HUES6 (cell line): ENCODE results near the gene FNIP1.
"Not testable (repeated sequence)": the region's sequence is repeated elsewhere in the genome, so short reads cannot be mapped to it uniquely, and the experiment has no call there.

ENCODE experiments used
- H3K27ac ChIP-seq: 2 replicates; pipeline ENCODE4 v1.7.0; 2013; ENCODE audit warnings: low read depth, mild to moderate bottlenecking, low read length, inconsistent platforms
- H3K27me3 ChIP-seq: 2 replicates; pipeline ENCODE4 v1.6.1; 2013; ENCODE audit warnings: low read length; ENCODE audit not compliant: control insufficient read depth, insufficient read depth
- H3K36me3 ChIP-seq: 2 replicates; pipeline ENCODE4 v1.6.1; 2013; ENCODE audit warnings: low read length; ENCODE audit not compliant: control insufficient read depth, insufficient read depth
- H3K4me1 ChIP-seq: 2 replicates; pipeline ENCODE4 v1.6.1; 2013; ENCODE audit warnings: low read length; ENCODE audit not compliant: control insufficient read depth, insufficient read depth
- H3K4me3 ChIP-seq: 2 replicates; pipeline ENCODE4 v1.5.1; 2013; ENCODE audit warnings: low read depth, low read length
- H3K9ac ChIP-seq: one replicate; pipeline ENCODE4 v1.6.1; 2013; ENCODE audit warnings: mild to moderate bottlenecking, low read length
- H3K9me3 ChIP-seq: 2 replicates; pipeline ENCODE4 v1.6.1; 2013; ENCODE audit warnings: low read depth, low read length; ENCODE audit not compliant: control insufficient read depth, insufficient read depth

Gene FNIP1

DNA sequence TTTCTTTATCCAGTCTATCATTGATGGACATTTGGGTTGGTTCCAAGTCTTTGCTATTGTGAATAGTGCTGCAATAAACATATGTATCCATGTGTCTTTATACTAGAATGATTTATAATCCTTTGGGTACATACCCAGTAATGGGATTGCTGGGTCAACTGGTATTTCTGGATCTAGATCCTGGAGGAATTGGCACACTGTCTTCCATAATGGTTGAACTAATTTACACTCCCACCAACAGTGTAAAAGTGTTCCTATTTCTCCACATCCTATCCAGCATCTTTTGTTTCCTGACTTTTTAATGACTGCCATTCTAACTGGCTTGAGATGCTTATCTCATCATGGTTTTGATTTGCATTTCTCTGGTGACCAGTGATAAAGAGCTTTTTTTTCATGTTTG is 72.7 kb downstream of the FNIP1 start:
- H3K27me3 ChIP-seq, H3K27ac ChIP-seq, H3K36me3 ChIP-seq, H3K9ac ChIP-seq, H3K4me1 ChIP-seq, H3K4me3 ChIP-seq, H3K9me3 ChIP-seq: not testable (repeated sequence)

DNA sequence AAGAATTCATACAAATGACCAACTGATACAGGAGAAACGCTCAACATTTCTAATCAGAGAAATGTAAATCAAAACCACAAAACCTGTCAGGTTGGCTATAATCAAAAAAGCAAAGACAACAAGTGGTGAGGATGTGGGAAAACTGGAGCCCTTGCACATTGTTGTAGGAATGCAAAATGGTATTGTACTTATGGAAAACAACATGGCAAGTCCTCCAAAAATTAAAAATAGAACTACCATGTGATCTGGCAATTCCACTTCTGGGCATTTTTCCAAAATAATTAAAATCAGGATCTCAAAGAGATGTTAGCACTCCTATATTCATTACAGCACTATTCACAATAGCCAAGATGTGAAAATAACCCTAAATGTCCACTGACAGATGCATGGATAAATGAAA is 76.1 kb downstream of the FNIP1 start:
- Histone ChIP-seq H3K4me1 (no peaks in the 10 kb centered on the region), H3K27ac (no peak overlapping the region), H3K4me3 (no peak overlapping the region), H3K9ac (no peak overlapping the region), H3K9me3 (no peaks in the 10 kb centered on the region), H3K27me3 (no peaks in the 10 kb centered on the region), H3K36me3 (peaks cover 14% of the 10 kb centered on the region; the same call in 1 of the 2 replicates)

DNA sequence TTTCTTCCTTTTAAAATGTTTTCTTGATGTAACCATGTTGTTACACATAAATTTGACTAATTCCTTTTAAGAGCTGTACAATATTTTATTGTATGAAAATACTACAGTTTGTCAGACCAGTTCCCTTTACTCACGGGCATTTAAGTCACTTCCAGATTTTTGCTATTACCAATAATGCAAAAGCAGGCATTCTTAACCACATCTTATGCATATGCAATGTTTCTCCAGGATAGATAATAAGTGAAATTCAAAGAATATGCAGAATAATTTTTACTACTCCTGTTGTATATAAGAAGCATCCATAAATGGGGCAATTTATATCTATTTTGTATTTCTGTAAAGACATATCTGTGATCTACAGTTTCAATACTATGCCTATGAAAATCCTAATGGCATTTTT is 77.3 kb downstream of the FNIP1 start:
- Histone ChIP-seq H3K4me1 (no peaks in the 10 kb centered on the region), H3K9ac (no peak overlapping the region), H3K9me3 (no peaks in the 10 kb centered on the region), H3K36me3 (peaks cover 19% of the 10 kb centered on the region), H3K4me3 (no peak overlapping the region), H3K27ac (no peak overlapping the region), H3K27me3 (no peaks in the 10 kb centered on the region)

DNA sequence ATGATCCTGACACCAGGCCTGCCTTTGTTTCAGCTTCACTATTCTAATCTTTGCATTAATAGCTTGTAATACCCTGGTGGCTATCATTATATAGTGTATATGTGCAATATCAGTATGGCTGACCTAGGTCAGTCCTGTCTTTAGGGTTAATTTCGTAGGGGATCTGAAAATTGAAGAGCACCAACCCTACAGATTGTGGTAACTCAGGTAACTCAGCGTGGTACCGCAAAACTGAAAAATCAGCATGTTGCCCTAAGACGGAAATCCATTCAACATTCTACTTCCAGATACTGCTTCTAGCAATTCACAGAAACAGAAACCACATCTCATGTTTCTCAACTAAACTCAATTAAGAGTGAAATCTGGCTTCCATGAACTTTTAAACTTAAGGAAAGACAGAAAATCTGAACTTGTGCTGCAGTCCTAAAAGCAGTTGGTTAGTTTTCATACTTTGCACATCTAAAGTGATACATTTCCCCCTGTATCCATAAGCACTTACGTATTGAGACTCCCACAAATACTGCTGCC is 78.3 kb downstream of the FNIP1 start:
- H3K9me3 ChIP-seq, result no peaks in the 10 kb centered on the region
- H3K27ac ChIP-seq, result no peak overlapping the region
- no peak overlapping the region for H3K9ac ChIP-seq

DNA sequence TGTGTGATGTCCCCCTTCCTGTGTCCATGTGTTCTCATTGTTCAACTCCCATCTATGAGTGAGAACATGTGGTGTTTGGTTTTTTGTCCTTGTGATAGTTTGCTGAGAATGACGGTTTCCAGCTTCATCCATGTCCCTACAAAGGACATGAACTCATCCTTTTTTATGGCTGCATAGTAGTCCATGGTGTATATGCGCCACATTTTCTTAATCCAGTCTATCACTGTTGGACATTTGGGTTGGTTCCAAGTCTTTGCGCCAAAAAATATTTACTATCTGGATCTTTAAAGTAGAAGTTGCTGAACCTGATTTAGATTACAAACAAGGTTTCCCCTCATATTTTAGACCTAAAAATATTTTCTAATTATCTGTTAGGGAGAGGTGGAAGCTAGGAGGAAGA is 79.7 kb downstream of the FNIP1 start:
- not testable (repeated sequence) for H3K9ac ChIP-seq, H3K4me3 ChIP-seq, H3K27ac ChIP-seq, H3K27me3 ChIP-seq, H3K4me1 ChIP-seq, H3K9me3 ChIP-seq
- H3K36me3 ChIP-seq, result peaks cover 19% of the 10 kb centered on the region

More for the DNA sequence above, 78.3 kb downstream of the FNIP1 start:
- no peaks in the 10 kb centered on the region for H3K4me1 ChIP-seq
- no peak overlapping the region for H3K4me3 ChIP-seq
- peaks cover 19% of the 10 kb centered on the region for H3K36me3 ChIP-seq
- H3K27me3 ChIP-seq, result no peaks in the 10 kb centered on the region

DNA sequence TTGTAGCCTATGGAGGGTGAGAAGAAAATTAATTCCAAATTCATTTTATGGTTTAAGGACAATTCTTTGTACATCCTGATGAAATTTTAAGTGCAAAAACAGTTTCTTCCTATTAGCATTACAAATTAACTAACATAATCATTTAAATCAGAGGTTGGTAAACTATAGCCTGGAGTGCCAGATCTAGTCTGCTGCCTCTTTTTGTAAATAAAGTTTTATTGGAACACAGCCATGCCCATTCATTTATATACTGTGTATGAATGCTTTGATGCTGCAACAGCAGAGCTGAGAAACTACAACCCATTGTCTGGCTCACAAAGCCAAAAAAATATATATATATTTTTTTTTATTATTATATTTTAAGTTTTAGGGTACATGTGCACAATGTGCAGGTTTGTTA is 80.2 kb downstream of the FNIP1 start:
- Histone ChIP-seq H3K36me3 (peaks cover 19% of the 10 kb centered on the region), H3K27me3 (no peaks in the 10 kb centered on the region), H3K9me3 (no peaks in the 10 kb centered on the region), H3K4me1 (no peaks in the 10 kb centered on the region), H3K27ac (no peak overlapping the region), H3K4me3 (no peak overlapping the region), H3K9ac (no peak overlapping the region)

DNA sequence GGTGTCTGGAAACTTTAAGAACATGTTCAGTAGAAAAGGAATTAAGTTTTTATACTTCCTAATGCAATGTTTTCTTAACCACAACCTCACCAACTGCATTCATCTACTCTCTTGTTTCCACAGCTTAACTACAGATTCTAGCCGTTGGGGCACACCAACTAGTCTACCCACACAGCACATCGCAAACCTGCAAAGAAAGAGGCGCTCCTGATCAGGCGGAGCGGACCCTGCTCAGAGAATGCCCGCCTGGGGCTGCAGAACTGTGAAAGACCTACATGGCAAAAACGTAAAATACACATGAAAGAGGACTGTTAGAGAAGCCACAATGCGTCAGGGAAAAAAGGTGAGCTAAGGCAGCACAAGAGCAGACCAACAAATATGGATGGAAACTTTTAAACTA is 86.4 kb downstream of the FNIP1 start:
- H3K36me3 ChIP-seq, result peaks cover 23% of the 10 kb centered on the region
- H3K4me1 ChIP-seq, result no peaks in the 10 kb centered on the region
- H3K9me3 ChIP-seq, result no peaks in the 10 kb centered on the region
- no peak overlapping the region for H3K27ac ChIP-seq
- H3K4me3 ChIP-seq, result no peak overlapping the region
- H3K27me3 ChIP-seq, result no peaks in the 10 kb centered on the region
- no peak overlapping the region for H3K9ac ChIP-seq

DNA sequence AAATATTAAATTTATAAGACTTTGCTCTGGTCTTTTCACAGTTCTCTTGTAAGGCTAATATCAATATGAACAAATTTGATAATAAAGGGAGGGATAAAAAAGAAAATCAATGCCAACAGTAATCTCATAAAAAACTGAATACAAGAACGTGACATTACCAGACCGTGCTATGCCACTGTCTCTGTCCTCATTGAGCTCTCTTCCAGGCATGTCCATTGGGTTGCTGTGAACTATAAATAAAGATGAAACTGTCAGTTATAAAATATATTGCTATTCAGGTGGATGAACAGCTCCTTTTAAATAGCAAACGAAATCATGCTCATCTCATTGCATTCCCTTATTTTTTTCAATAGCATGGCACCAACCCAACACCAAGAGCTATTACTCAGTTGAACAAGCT is 87.8 kb downstream of the FNIP1 start:
- no peak overlapping the region for H3K4me3 ChIP-seq
- H3K27me3 ChIP-seq, result no peaks in the 10 kb centered on the region
- no peak overlapping the region for H3K9ac ChIP-seq
- no peaks in the 10 kb centered on the region for H3K9me3 ChIP-seq
- no peak overlapping the region for H3K27ac ChIP-seq
- no peaks in the 10 kb centered on the region for H3K4me1 ChIP-seq
- H3K36me3 ChIP-seq, result peaks cover 31% of the 10 kb centered on the region

DNA sequence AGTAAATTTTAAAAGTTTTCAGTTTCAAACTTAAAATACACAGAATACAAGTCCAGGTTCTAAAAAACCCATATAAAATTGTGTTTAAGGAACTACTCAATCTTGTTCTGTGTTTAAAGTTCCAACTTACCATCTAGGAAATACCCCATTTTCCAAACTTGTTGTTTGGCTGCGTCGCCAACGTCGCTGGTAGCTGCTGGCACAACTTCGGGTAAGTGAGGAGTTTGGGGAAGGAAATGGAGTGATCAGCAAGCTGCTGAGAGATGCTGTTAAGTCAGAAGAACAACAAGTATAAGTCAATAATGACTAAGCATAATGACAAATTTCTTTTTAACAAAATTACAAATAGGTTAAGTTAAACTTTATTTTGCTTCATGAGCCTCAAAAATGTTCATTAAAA is 90.5 kb downstream of the FNIP1 start:
- no peak overlapping the region for H3K4me3 ChIP-seq
- no peaks in the 10 kb centered on the region for H3K27me3 ChIP-seq
- H3K4me1 ChIP-seq, result no peaks in the 10 kb centered on the region
- H3K9me3 ChIP-seq, result no peaks in the 10 kb centered on the region
- H3K36me3 ChIP-seq, result peaks cover 58% of the 10 kb centered on the region
- no peak overlapping the region for H3K27ac ChIP-seq
- H3K9ac ChIP-seq, result no peak overlapping the region

DNA sequence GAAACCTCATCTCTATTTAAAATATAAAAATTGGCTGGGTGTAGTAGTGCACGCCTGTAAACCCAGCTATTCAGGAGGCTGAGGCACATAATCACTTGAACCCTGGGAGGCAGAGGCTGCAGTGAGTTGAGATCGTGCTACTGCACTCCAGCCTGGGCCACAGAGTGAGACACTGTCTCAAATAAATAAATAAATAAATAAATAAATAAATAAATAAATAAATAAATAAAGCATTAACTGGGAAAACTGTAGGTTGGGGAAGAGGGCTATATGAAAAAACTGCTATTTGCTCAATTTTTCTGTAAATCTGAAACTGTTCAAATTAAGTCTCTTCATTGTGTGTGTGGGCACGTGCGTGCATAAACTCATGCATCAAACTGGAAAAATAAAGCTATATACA is 101.9 kb downstream of the FNIP1 start:
- Histone ChIP-seq H3K4me3 (no peak overlapping the region), H3K4me1 (no peaks in the 10 kb centered on the region), H3K9me3 (peaks cover 3% of the 10 kb centered on the region; the same call in 1 of the 2 replicates), H3K27ac (no peak overlapping the region), H3K27me3 (no peaks in the 10 kb centered on the region), H3K9ac (no peak overlapping the region), H3K36me3 (peaks cover 27% of the 10 kb centered on the region)

DNA sequence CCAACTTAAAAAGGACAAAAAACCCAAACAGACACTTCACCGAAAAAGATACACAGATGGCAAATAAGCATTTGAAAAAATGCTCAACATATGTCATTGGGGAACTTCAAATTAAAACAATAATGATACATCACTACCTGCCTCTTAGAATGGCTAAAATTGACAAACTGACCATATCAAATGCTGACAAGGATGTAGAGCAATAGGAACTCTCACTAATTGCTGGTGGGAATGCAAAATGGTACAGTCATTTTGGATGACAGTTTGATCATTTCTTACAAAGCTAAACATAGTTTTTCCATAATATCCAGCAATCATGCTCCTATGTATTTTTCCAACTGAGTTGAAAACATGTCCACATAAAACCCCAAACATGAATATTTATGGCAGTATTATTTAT is 102.9 kb downstream of the FNIP1 start:
- Histone ChIP-seq H3K27ac (no peak overlapping the region), H3K27me3 (no peaks in the 10 kb centered on the region), H3K36me3 (peaks cover 27% of the 10 kb centered on the region), H3K4me3 (no peak overlapping the region), H3K9me3 (peaks cover 3% of the 10 kb centered on the region; the same call in 1 of the 2 replicates), H3K4me1 (no peaks in the 10 kb centered on the region), H3K9ac (no peak overlapping the region)
